GM23248 (cell line): ENCODE results near the gene TFIP11.

Experiments used
- EZH2 ChIP-seq: fragments of 200-600 bp; sonication (generic); IDR thresholded peaks from 2 replicates; pipeline ENCODE4 v1.6.1; 2018; ENCODE audit warnings: antibody characterized with exemption, mild to moderate bottlenecking; ENCODE audit not compliant: insufficient read depth, poor library complexity, severe bottlenecking
- EZH2phosphoT487 ChIP-seq: fragments of 200-600 bp; sonication (generic); IDR thresholded peaks from 2 replicates; pipeline ENCODE4 v1.6.1; 2018; ENCODE audit warnings: antibody characterized with exemption, moderate library complexity, mild to moderate bottlenecking, low read depth; ENCODE audit not compliant: insufficient read depth

- TF ChIP-seq EZH2 (no peak), EZH2phosphoT487 (no peak)
Observed at GRCh38 chr22:26464312-26464711, 48.0 kb downstream of the TFIP11 start.
